NCI-H510A treated with DMSO at 0.1 percent for 48 hours (cell line): ENCODE measurements around the gene PTPN1.
"Not testable (repeated sequence)": the region's sequence is repeated elsewhere in the genome, so short reads cannot be mapped to it uniquely, and the experiment has no call there.

ENCODE experiments used
- DNase-seq: peaks from one replicate; lab custom pipeline; 2025; lab: John Stamatoyannopoulos, UW

PTPN1 gene

GRCh38 chr20:50590348-50590664, 80.1 kb downstream of the PTPN1 start:
- peak; percentile 78 for DNase-seq

GRCh38 chr20:50591233-50591852, 81.2 kb downstream of the PTPN1 start:
- DNase-seq = no peak

- DNase-seq = no peak
Observed at GRCh38 chr20:50592282-50593004, 82.3 kb downstream of the PTPN1 start.

GRCh38 chr20:50593005-50593335, 82.8 kb downstream of the PTPN1 start:
- DNase-seq = no peak

GRCh38 chr20:50594231-50594590, 84.0 kb downstream of the PTPN1 start:
- no peak for DNase-seq

GRCh38 chr20:50594591-50595432, 84.6 kb downstream of the PTPN1 start:
- peak; percentile 21 for DNase-seq

- DNase-seq = no peak
Observed at GRCh38 chr20:50595433-50595895, 85.3 kb downstream of the PTPN1 start.

GRCh38 chr20:50595988-50596693, 86.0 kb downstream of the PTPN1 start:
- peak; percentile 76 for DNase-seq

- no peak for DNase-seq
Observed at GRCh38 chr20:50596694-50597021, 86.5 kb downstream of the PTPN1 start.

- DNase-seq = no peak
Observed at GRCh38 chr20:50597406-50597969, 87.3 kb downstream of the PTPN1 start.

GRCh38 chr20:50598074-50598473, 87.9 kb downstream of the PTPN1 start:
- no peak for DNase-seq

- DNase-seq = not testable (repeated sequence)
Observed at GRCh38 chr20:50598768-50599167, 88.6 kb downstream of the PTPN1 start.

GRCh38 chr20:50600281-50600895, 90.2 kb downstream of the PTPN1 start:
- DNase-seq = no peak

GRCh38 chr20:50601511-50602431, 91.6 kb downstream of the PTPN1 start:
- DNase-seq = no peak

- no peak for DNase-seq
Observed at GRCh38 chr20:50602432-50603088, 92.4 kb downstream of the PTPN1 start.

GRCh38 chr20:50604451-50604850, 94.3 kb downstream of the PTPN1 start:
- no peak for DNase-seq

- DNase-seq = no peak
Observed at GRCh38 chr20:50605136-50605535, 95.0 kb downstream of the PTPN1 start.

GRCh38 chr20:50607436-50607835, 97.3 kb downstream of the PTPN1 start:
- no peak for DNase-seq

GRCh38 chr20:50607850-50608749, 97.9 kb downstream of the PTPN1 start:
- no peak for DNase-seq
